Tibial nerve (tissue), 4 donors: ENCODE measurements around the gene FBLN2. TPM values are rescaled to one million over a fixed set of nuclear protein-coding genes. Genes with fewer than 3 reads are reported as not detected.

Experiments used
- DNase-seq, 2 donors: peaks; one replicate each; pipeline ENCODE4 v3.0.0-alpha.2; 2019; ENCODE audit warnings: low spot score in 2 of 2
- H3K27ac ChIP-seq, 4 donors: fragments of 200-600 bp; sonication (generic) in 3 of 4; one replicate each; pipeline ENCODE4 v1.5.1; 2017 to 2019; ENCODE audit warnings: mild to moderate bottlenecking in 1 of 4
- H3K27me3 ChIP-seq, 2 donors: fragments of 200-600 bp; sonication (generic) in 1 of 2; one replicate each; pipeline versions ENCODE4 v1.5.1 to v1.6.0; 2017 to 2019
- H3K36me3 ChIP-seq, 3 donors: fragments of 200-600 bp; sonication (generic); one replicate each; pipeline ENCODE4 v1.5.1; 2018 to 2019
- H3K4me1 ChIP-seq, 4 donors: fragments of 200-600 bp; sonication (generic) in 3 of 4; one replicate each; pipeline ENCODE4 v1.5.1; 2017 to 2019
- H3K4me3 ChIP-seq, 4 donors: fragments of 200-600 bp; sonication (generic) in 3 of 4; one replicate each; pipeline ENCODE4 v1.5.1; 2017 to 2019; ENCODE audit warnings: mild to moderate bottlenecking in 1 of 4, moderate library complexity in 1 of 4
- H3K9me3 ChIP-seq, 4 donors: fragments of 200-600 bp; sonication (generic) in 3 of 4; one replicate each; pipeline ENCODE4 v1.5.1; 2017 to 2019
- CTCF ChIP-seq, 5 experiments: fragments of 200-600 bp in 3 of 5; fragments of 450-650 bp in 2 of 5; sonication (generic) in 3 of 5; IDR thresholded peaks; one replicate each; pipeline ENCODE4 v1.5.1; 2016 to 2019; ENCODE audit warnings: antibody characterized with exemption in 5 of 5, mild to moderate bottlenecking in 3 of 5, moderate library complexity in 2 of 5
- EP300 ChIP-seq, 2 donors: sonication (generic); formaldehyde crosslinking; IDR thresholded peaks; one replicate each; pipeline ENCODE4 v1.6.1; 2017; ENCODE audit warnings: antibody characterized with exemption in 2 of 2, mild to moderate bottlenecking in 1 of 2
- POLR2A ChIP-seq, 2 donors: fragments of 450-650 bp; IDR thresholded peaks; one replicate each; pipeline ENCODE4 v1.6.1; 2017; ENCODE audit warnings: antibody characterized with exemption in 2 of 2, mild to moderate bottlenecking in 2 of 2, moderate library complexity in 2 of 2
- WGBS, 2 donors: methylation state at CpG; one replicate each; pipeline ENCODE4 v1.1.5; 2018; 5-methylcytosine and 5-hydroxymethylcytosine counted together
- total RNA-seq, 4 donors: library from RNA; depleted of rRNA; stranded (reverse); fragments of >200 nt; gene quantifications; one replicate each; pipeline ENCODE4 v1.1.0, GENCODE V29; 2016

The FBLN2 gene
- total RNA-seq, 4 donors from 2014 or later, result 185 to 445 (median 240) TPM

GRCh38 chr3:13662238-13662847, 113.4 kb downstream of the FBLN2 start:
- WGBS, 2 donors, result 90 to 91% methylated on average over 22 of the region's 22 CpGs
- TF ChIP-seq EP300 (IDR thresholded peaks at IDR 0.05) (no peak), CTCF (IDR thresholded peaks at IDR 0.05) (no peak), POLR2A (IDR thresholded peaks at IDR 0.05) (no peak)
- Histone ChIP-seq H3K9me3 (no peaks in the 10 kb centered on the region), H3K4me3 (no peak overlapping the region), H3K36me3 (no peaks in the 10 kb centered on the region), H3K27ac (no peak overlapping the region), H3K4me1 (peaks cover 0 to 7% (median 0%) of the 10 kb centered on the region in 4 donors), H3K27me3 (peaks cover 0 to 28% of the 10 kb centered on the region in 2 donors)
- no peak for DNase-seq

GRCh38 chr3:13663781-13664535, 115.0 kb downstream of the FBLN2 start:
- no peak for DNase-seq
- peaks cover 0 to 18% of the 10 kb centered on the region in 2 donors for H3K27me3 ChIP-seq
- TF ChIP-seq POLR2A (IDR thresholded peaks at IDR 0.05) (no peak), EP300 (IDR thresholded peaks at IDR 0.05) (no peak), CTCF (IDR thresholded peaks at IDR 0.05) (no peak)
- H3K4me3 ChIP-seq, result no peak overlapping the region
- H3K27ac ChIP-seq, result no peak overlapping the region
- no peaks in the 10 kb centered on the region for H3K4me1 ChIP-seq
- no peaks in the 10 kb centered on the region for H3K36me3 ChIP-seq
- H3K9me3 ChIP-seq, result no peaks in the 10 kb centered on the region
- WGBS, 2 donors, result 78 to 81% methylated on average over 16 of the region's 16 CpGs

GRCh38 chr3:13665582-13666226, 116.8 kb downstream of the FBLN2 start:
- H3K27ac ChIP-seq, result no peak overlapping the region
- no peaks in the 10 kb centered on the region for H3K9me3 ChIP-seq
- H3K36me3 ChIP-seq, result no peaks in the 10 kb centered on the region
- no peak for DNase-seq
- peaks cover 0 to 21% of the 10 kb centered on the region in 2 donors for H3K27me3 ChIP-seq
- no peaks in the 10 kb centered on the region for H3K4me1 ChIP-seq
- WGBS, 2 donors, result 51 to 56% methylated on average over 9 to 16 of the region's 16 CpGs
- no peak overlapping the region for H3K4me3 ChIP-seq
- TF ChIP-seq CTCF (IDR thresholded peaks at IDR 0.05) (no peak), POLR2A (IDR thresholded peaks at IDR 0.05) (no peak), EP300 (IDR thresholded peaks at IDR 0.05) (no peak)

- H3K27me3 ChIP-seq, result peaks cover 0 to 21% of the 10 kb centered on the region in 2 donors
- WGBS, 2 donors, result 65 to 69% methylated on average over 4 of the region's 4 CpGs
- H3K4me3 ChIP-seq, result no peak overlapping the region
- H3K9me3 ChIP-seq, result no peaks in the 10 kb centered on the region
- H3K27ac ChIP-seq, result no peak overlapping the region
- H3K36me3 ChIP-seq, result no peaks in the 10 kb centered on the region
- H3K4me1 ChIP-seq, result no peaks in the 10 kb centered on the region
- no peak for DNase-seq
- no peak for TF ChIP-seq POLR2A (IDR thresholded peaks at IDR 0.05)
- TF ChIP-seq EP300 (IDR thresholded peaks at IDR 0.05), result no peak
Measured at GRCh38 chr3:13666227-13666619, 117.3 kb downstream of the FBLN2 start.

GRCh38 chr3:13666781-13667709, 118.1 kb downstream of the FBLN2 start:
- Histone ChIP-seq H3K4me1 (no peaks in the 10 kb centered on the region), H3K27me3 (peaks cover 0 to 19% of the 10 kb centered on the region in 2 donors), H3K36me3 (no peaks in the 10 kb centered on the region), H3K9me3 (no peaks in the 10 kb centered on the region), H3K27ac (no peak overlapping the region), H3K4me3 (no peak overlapping the region)
- TF ChIP-seq EP300 (IDR thresholded peaks at IDR 0.05) (no peak), CTCF (IDR thresholded peaks at IDR 0.05) (no peak), POLR2A (IDR thresholded peaks at IDR 0.05) (no peak)
- DNase-seq, result no peak
- 69 to 75% methylated on average over 18 of the region's 18 CpGs for WGBS, 2 donors
